WTC11 (cell line): ENCODE measurements around the gene MT1H. TPM values are rescaled to one million over a fixed set of nuclear protein-coding genes. Genes with fewer than 3 reads are reported as not detected.

ENCODE experiments used
- ATAC-seq: fragments of 200-7000 bp; cut with Tn5 transposase; 2 replicates; pipeline ENCODE4 v1.10.0; 2021; ENCODE audit warnings: mild to moderate bottlenecking, moderate library complexity
- CTCF ChIA-PET: fragments of 300-600 bp; sonication (Branson Sonifier 250); formaldehyde crosslinking; loops from one replicate; lab custom pipeline; 2021; ENCODE audit warnings: antibody characterized with exemption; lab: Charles Lee
- POLR2A ChIA-PET: fragments of 350-600 bp; sonication (Branson Sonifier 250); formaldehyde crosslinking; loops from one replicate; lab custom pipeline; 2021; ENCODE audit warnings: antibody characterized with exemption; lab: Charles Lee
- DNase-seq: peaks from one replicate; pipeline ENCODE4 v3.0.0; 2021; ENCODE audit warnings: low spot score
- H3K27ac Mint-ChIP-seq: 2 replicates; pipeline ENCODE4 v1.8.0; 2021; ENCODE audit warnings: mixed read lengths
- H3K27me3 Mint-ChIP-seq: 2 replicates; pipeline ENCODE4 v1.8.0; 2021; ENCODE audit warnings: low read depth, mild to moderate bottlenecking, moderate library complexity, mixed read lengths
- H3K36me3 Mint-ChIP-seq: 2 replicates; pipeline ENCODE4 v1.8.0; 2021; ENCODE audit warnings: mixed read lengths
- H3K4me1 Mint-ChIP-seq: 2 replicates; pipeline ENCODE4 v1.8.0; 2022; ENCODE audit warnings: mixed read lengths
- H3K4me3 Mint-ChIP-seq: 2 replicates; pipeline ENCODE4 v1.8.0; 2021; ENCODE audit warnings: mild to moderate bottlenecking, moderate library complexity, mixed read lengths
- H3K9me3 Mint-ChIP-seq: 2 replicates; pipeline ENCODE4 v1.8.0; 2021; ENCODE audit warnings: mixed read lengths
- GRHL2 ChIP-seq: fragments of 250-450 bp; sonication (Bioruptor Pico); IDR thresholded peaks from 2 replicates; pipeline ENCODE4 v1.8.0; 2022; ENCODE audit warnings: mild to moderate bottlenecking, moderate library complexity; ENCODE audit not compliant: insufficient replicate concordance, severe bottlenecking
- GTF2I ChIP-seq: fragments of 250-450 bp; sonication (Bioruptor Pico); conservative IDR thresholded peaks from 2 replicates; pipeline ENCODE4 v1.4.0; 2021; ENCODE audit warnings: mild to moderate bottlenecking
- KAT7 ChIP-seq: sonication (generic); formaldehyde crosslinking; IDR thresholded peaks from 2 replicates; pipeline ENCODE4 v1.8.1; 2023; ENCODE audit warnings: missing genetic modification reagents, mild to moderate bottlenecking, borderline replicate concordance
- NFATC4 ChIP-seq: fragments of 250-450 bp; sonication (Bioruptor Pico); IDR thresholded peaks from 2 replicates; pipeline ENCODE4 v1.9.0; 2021; ENCODE audit warnings: mild to moderate bottlenecking
- NR3C1 ChIP-seq: sonication (generic); formaldehyde crosslinking; conservative IDR thresholded peaks from 2 replicates; pipeline ENCODE4 v1.8.1; 2023; ENCODE audit warnings: low read depth, mild to moderate bottlenecking, missing genetic modification reagents
- TEAD1 ChIP-seq: sonication (generic); formaldehyde crosslinking; IDR thresholded peaks from 2 replicates; pipeline ENCODE4 v1.8.0; 2022; ENCODE audit warnings: mild to moderate bottlenecking, missing genetic modification reagents
- ZBTB21 ChIP-seq: sonication (generic); formaldehyde crosslinking; IDR thresholded peaks from 2 replicates; pipeline ENCODE4 v1.8.1; 2023; ENCODE audit warnings: mild to moderate bottlenecking, missing genetic modification reagents, borderline replicate concordance
- ZNF121 ChIP-seq: sonication (generic); formaldehyde crosslinking; IDR thresholded peaks from 2 replicates; pipeline ENCODE4 v1.8.0; 2023; ENCODE audit warnings: missing genetic modification reagents
- ZNF232 ChIP-seq: sonication (generic); formaldehyde crosslinking; IDR thresholded peaks from 2 replicates; pipeline ENCODE4 v1.8.0; 2022; ENCODE audit warnings: mild to moderate bottlenecking, missing genetic modification reagents
- total RNA-seq: library from RNA; stranded (reverse); gene quantifications from 3 replicates; pipeline ENCODE4 v1.2.3, GENCODE V29; 2021
- TF ChIP-seq, protein P1 (sequence below): sonication (generic); formaldehyde crosslinking; IDR thresholded peaks from 2 replicates; pipeline ENCODE4 v1.8.0; 2022; ENCODE audit warnings: mild to moderate bottlenecking, missing genetic modification reagents
- TF ChIP-seq, protein P2 (sequence below): sonication (generic); formaldehyde crosslinking; IDR thresholded peaks from 2 replicates; pipeline ENCODE4 v1.8.1; 2023; ENCODE audit warnings: mild to moderate bottlenecking, moderate library complexity, missing genetic modification reagents
- TF ChIP-seq, protein P3 (sequence below): fragments of 250-450 bp; sonication (Bioruptor Pico); IDR thresholded peaks from 2 replicates; pipeline ENCODE4 v1.9.0; 2021; ENCODE audit warnings: moderate library complexity, mild to moderate bottlenecking, inconsistent platforms, borderline replicate concordance
- TF ChIP-seq, protein P4 (sequence below): fragments of 250-450 bp; sonication (Bioruptor Pico); IDR thresholded peaks from 2 replicates; pipeline ENCODE4 v1.9.0; 2021; ENCODE audit warnings: mild to moderate bottlenecking
- TF ChIP-seq, protein P5 (sequence below): sonication (generic); formaldehyde crosslinking; IDR thresholded peaks from 2 replicates; pipeline ENCODE4 v1.8.1; 2023; ENCODE audit warnings: mild to moderate bottlenecking, missing genetic modification reagents, borderline replicate concordance
- TF ChIP-seq, protein P6 (sequence below): sonication (generic); formaldehyde crosslinking; IDR thresholded peaks from 2 replicates; pipeline ENCODE4 v1.8.1; 2023; ENCODE audit warnings: mild to moderate bottlenecking, missing genetic modification reagents

The MT1H gene
- total RNA-seq, 1 experiment from 2014 or later: 122 TPM

DNA sequence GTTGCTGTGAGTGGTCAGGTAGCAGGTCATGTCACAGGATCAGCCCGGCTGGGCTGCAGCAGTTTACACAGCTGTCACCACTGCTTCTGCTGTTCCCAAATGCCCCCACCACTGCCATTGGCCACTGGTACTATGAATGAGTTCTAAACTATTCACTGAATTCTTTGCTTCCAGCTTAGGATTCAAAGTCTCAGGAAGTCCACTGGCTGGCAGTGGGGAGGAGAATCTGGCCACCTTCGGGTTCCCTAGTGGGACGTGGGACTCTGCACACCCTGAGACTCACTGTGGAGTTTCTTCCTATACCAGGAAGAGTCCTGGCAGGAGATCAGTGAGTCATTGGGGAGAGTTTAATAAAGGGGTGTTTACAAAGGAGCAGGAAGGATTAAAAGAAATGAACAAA lies 19.6 kb downstream of the MT1H start:
- Mint-ChIP-seq H3K27me3 (peaks cover 2% of the 10 kb centered on the region; the same call in 1 of the 2 replicates), H3K4me1 (peaks cover 11% of the 10 kb centered on the region), H3K27ac (no peak overlapping the region), H3K9me3 (peaks cover 16% of the 10 kb centered on the region), H3K4me3 (no peak overlapping the region), H3K36me3 (peaks cover 19% of the 10 kb centered on the region)
- ChIA-PET CTCF (interaction anchor here (0.9 to 2.3 kb wide), 2 partner anchors 13 to 16 kb away, joined by 3 to 8 read pairs; no protein-coding TSS in a partner anchor), POLR2A (no interaction called here)
- ATAC-seq (no peak), DNase-seq (no peak)
- TF ChIP-seq TEAD1 (CRISPR knock-in tag) (no peak), ZNF232 (CRISPR knock-in tag) (no peak)

DNA sequence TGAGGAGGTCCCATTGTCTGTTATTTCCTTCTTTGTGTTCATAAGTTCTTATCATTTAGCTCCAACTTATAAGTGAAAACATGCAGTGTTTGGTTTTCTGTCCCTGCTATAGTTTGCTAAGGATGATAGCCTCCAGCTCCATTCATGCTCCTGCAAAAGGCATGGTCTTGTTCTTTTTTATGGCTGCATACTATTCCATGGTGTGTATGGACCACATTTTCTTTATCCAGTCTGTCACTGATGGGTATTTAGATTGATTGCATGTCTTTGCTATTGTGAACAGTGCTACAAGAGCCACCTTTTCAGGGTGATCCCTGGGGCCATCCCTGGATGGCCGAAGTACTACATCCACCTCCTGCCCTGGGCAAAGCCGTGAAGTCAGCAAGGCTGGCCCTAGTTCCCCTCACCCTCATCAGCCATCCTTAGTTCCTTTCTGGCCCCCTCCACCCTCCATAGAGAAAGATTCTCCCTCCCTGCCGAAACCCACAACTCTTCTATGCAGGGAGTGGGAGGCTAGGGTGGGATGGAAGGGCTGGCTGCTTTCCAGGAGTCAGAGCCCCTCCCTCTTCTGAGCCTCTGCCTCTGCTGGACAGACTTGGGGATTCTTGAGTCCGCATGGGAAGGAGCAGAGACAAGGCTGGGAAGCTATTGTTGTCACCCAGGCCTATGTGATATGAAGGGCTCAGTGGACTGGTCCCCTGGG lies 21.0 kb downstream of the MT1H start:
- ChIA-PET CTCF (interaction anchor here (1.0 to 2.3 kb wide), 3 partner anchors 11 to 90 kb away, joined by 3 to 8 read pairs (median 4); no protein-coding TSS in a partner anchor), POLR2A (no interaction called here)
- DNase-seq (no peak), ATAC-seq (no peak)
- peaks cover 14% of the 10 kb centered on the region for H3K36me3 Mint-ChIP-seq
- TF ChIP-seq, protein P1, sequence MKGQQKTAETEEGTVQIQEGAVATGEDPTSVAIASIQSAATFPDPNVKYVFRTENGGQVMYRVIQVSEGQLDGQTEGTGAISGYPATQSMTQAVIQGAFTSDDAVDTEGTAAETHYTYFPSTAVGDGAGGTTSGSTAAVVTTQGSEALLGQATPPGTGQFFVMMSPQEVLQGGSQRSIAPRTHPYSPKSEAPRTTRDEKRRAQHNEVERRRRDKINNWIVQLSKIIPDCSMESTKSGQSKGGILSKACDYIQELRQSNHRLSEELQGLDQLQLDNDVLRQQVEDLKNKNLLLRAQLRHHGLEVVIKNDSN: no peak
- TF ChIP-seq, all 79 proteins: peak for 0
- no peak overlapping the region for H3K27ac Mint-ChIP-seq
- peaks cover 7% of the 10 kb centered on the region for H3K4me1 Mint-ChIP-seq
- H3K27me3 Mint-ChIP-seq: peaks cover 2% of the 10 kb centered on the region; the same call in 1 of the 2 replicates
- peaks cover 16% of the 10 kb centered on the region for H3K9me3 Mint-ChIP-seq
- no peak overlapping the region for H3K4me3 Mint-ChIP-seq

DNA sequence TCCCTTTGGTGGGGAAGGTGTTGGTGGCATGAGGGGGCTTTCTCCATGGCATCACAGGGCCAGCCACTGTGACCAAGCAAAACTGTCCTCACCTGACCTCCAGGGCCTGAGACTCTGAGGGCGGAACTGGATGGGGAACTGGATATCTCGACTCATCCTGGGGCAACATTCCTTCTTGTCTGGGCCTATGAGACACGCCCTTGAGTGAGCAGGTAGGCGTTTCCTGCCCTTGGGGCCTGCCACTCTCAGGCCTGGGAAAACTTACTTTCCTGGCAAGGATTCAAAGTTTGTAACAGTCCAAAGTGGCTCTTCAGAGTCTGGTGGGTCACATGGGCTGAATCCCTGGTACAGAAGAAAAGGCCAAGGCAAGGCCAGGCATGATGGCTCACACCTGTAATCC lies 22.3 kb downstream of the MT1H start:
- CTCF ChIA-PET: interaction anchor here (1.4 to 1.5 kb wide), 2 partner anchors 10 to 91 kb away, joined by 4 to 5 read pairs; no protein-coding TSS in a partner anchor
- TF ChIP-seq ZBTB21 (CRISPR knock-in tag) (no peak), GRHL2 (CRISPR knock-in tag) (no peak), KAT7 (CRISPR knock-in tag) (no peak), GTF2I (CRISPR knock-in tag) (no peak), NR3C1 (CRISPR knock-in tag) (no peak), NFATC4 (CRISPR knock-in tag) (no peak), ZNF121 (CRISPR knock-in tag) (no peak)
- TF ChIP-seq, protein P2, sequence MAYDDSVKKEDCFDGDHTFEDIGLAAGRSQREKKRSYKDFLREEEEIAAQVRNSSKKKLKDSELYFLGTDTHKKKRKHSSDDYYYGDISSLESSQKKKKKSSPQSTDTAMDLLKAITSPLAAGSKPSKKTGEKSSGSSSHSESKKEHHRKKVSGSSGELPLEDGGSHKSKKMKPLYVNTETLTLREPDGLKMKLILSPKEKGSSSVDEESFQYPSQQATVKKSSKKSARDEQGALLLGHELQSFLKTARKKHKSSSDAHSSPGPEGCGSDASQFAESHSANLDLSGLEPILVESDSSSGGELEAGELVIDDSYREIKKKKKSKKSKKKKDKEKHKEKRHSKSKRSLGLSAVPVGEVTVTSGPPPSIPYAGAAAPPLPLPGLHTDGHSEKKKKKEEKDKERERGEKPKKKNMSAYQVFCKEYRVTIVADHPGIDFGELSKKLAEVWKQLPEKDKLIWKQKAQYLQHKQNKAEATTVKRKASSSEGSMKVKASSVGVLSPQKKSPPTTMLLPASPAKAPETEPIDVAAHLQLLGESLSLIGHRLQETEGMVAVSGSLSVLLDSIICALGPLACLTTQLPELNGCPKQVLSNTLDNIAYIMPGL (CRISPR knock-in tag): no peak
- TF ChIP-seq, protein P3, sequence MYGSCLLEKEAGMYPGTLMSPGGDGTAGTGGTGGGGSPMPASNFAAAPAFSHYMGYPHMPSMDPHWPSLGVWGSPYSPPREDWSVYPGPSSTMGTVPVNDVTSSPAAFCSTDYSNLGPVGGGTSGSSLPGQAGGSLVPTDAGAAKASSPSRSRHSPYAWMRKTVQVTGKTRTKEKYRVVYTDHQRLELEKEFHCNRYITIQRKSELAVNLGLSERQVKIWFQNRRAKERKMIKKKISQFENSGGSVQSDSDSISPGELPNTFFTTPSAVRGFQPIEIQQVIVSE (CRISPR knock-in tag): no peak
- TF ChIP-seq, protein P4, sequence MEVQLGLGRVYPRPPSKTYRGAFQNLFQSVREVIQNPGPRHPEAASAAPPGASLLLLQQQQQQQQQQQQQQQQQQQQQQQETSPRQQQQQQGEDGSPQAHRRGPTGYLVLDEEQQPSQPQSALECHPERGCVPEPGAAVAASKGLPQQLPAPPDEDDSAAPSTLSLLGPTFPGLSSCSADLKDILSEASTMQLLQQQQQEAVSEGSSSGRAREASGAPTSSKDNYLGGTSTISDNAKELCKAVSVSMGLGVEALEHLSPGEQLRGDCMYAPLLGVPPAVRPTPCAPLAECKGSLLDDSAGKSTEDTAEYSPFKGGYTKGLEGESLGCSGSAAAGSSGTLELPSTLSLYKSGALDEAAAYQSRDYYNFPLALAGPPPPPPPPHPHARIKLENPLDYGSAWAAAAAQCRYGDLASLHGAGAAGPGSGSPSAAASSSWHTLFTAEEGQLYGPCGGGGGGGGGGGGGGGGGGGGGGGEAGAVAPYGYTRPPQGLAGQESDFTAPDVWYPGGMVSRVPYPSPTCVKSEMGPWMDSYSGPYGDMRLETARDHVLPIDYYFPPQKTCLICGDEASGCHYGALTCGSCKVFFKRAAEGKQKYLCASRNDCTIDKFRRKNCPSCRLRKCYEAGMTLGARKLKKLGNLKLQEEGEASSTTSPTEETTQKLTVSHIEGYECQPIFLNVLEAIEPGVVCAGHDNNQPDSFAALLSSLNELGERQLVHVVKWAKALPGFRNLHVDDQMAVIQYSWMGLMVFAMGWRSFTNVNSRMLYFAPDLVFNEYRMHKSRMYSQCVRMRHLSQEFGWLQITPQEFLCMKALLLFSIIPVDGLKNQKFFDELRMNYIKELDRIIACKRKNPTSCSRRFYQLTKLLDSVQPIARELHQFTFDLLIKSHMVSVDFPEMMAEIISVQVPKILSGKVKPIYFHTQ: no peak
- TF ChIP-seq, protein P5, sequence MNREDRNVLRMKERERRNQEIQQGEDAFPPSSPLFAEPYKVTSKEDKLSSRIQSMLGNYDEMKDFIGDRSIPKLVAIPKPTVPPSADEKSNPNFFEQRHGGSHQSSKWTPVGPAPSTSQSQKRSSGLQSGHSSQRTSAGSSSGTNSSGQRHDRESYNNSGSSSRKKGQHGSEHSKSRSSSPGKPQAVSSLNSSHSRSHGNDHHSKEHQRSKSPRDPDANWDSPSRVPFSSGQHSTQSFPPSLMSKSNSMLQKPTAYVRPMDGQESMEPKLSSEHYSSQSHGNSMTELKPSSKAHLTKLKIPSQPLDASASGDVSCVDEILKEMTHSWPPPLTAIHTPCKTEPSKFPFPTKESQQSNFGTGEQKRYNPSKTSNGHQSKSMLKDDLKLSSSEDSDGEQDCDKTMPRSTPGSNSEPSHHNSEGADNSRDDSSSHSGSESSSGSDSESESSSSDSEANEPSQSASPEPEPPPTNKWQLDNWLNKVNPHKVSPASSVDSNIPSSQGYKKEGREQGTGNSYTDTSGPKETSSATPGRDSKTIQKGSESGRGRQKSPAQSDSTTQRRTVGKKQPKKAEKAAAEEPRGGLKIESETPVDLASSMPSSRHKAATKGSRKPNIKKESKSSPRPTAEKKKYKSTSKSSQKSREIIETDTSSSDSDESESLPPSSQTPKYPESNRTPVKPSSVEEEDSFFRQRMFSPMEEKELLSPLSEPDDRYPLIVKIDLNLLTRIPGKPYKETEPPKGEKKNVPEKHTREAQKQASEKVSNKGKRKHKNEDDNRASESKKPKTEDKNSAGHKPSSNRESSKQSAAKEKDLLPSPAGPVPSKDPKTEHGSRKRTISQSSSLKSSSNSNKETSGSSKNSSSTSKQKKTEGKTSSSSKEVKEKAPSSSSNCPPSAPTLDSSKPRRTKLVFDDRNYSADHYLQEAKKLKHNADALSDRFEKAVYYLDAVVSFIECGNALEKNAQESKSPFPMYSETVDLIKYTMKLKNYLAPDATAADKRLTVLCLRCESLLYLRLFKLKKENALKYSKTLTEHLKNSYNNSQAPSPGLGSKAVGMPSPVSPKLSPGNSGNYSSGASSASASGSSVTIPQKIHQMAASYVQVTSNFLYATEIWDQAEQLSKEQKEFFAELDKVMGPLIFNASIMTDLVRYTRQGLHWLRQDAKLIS (CRISPR knock-in tag): no peak
- TF ChIP-seq, protein P6, sequence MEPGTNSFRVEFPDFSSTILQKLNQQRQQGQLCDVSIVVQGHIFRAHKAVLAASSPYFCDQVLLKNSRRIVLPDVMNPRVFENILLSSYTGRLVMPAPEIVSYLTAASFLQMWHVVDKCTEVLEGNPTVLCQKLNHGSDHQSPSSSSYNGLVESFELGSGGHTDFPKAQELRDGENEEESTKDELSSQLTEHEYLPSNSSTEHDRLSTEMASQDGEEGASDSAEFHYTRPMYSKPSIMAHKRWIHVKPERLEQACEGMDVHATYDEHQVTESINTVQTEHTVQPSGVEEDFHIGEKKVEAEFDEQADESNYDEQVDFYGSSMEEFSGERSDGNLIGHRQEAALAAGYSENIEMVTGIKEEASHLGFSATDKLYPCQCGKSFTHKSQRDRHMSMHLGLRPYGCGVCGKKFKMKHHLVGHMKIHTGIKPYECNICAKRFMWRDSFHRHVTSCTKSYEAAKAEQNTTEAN (CRISPR knock-in tag): no peak
- TF ChIP-seq, protein P1: no peak

More for the DNA sequence above, 22.3 kb downstream of the MT1H start:
- ATAC-seq (peak; percentile 94), DNase-seq (no peak)
- no peaks in the 10 kb centered on the region for H3K27me3 Mint-ChIP-seq
- peaks cover 7% of the 10 kb centered on the region for H3K4me1 Mint-ChIP-seq
- H3K4me3 Mint-ChIP-seq: no peak overlapping the region
- peaks cover 7% of the 10 kb centered on the region for H3K9me3 Mint-ChIP-seq
- POLR2A ChIA-PET: interaction anchor here (0.5 kb wide), 1 partner anchor 239 kb away, joined by 3 read pairs; no protein-coding TSS in a partner anchor
- 0 out of 2 replicates have a peak overlapping the region, but pooled peaks have one; percentile 15 for H3K27ac Mint-ChIP-seq
- H3K36me3 Mint-ChIP-seq: peaks cover 2% of the 10 kb centered on the region
